Measurements from ENCODE around the gene KLHL30. TPM values are rescaled to one million over a fixed set of nuclear protein-coding genes. Genes with fewer than 3 reads are reported as not detected.

KLHL30 gene
- total and polyA plus RNA-seq, 4 experiments from 2014 or later, result not detected

DNA sequence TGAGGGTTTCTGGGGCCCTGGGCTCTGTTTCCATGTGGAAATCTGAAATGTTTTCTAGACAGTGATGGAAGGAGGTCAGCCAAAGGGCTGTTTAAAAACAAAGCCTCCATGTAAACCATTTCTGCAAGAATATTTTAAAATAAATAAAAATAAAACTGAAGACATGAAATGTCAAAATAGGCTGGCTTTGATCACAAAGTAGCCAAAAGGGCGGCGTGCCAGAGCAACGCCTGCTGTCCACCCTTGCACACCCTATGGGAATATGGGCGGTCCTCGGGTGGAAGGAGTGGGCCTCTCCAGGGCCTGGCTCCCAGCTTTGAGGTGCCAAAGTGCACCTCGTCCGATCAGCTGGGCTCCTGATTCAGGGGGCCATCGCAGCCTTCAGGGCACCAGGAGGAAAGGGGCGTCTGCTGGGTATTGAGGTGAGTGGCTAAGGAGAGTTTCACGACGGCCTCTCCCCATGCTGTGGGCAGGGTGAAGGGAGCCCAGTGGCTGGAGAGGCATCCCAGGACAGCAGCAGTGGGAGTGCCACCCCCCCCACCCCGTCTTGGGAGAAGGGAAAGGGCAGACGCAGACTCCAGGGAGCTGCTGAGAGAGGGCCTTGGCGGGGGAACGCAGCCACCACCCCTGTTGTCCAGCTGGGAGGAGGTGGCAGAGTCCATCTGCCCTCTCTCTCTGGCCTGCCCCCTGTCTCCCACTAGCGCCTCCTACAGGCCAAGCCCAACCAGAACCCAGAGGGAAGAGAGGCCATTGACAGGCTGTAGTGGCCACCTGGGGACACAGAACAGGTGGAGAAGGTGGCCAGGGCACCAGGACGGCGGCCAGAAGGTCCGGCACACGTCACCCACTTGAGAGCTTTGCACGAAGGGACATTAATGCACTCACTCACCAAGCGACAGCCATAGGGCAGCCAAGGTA, 14.6 kb downstream of the KLHL30 start:
- H3K27ac Mint-ChIP-seq, result no peak overlapping the region
- Histone ChIP-seq H3K36me3 (ENCODE audit: insufficient read depth, low read length) (no peaks in the 10 kb centered on the region), H3K27me3 (ENCODE audit: insufficient read depth, low read length) (no peaks in the 10 kb centered on the region), H3K9me3 (ENCODE audit: control insufficient read depth in 1 of 2, low read length in 2 of 2) (no peaks in the 10 kb centered on the region), H3K4me3 (ENCODE audit: low read length in 2 of 2) (no peak overlapping the region), H3K4me1 (ENCODE audit: insufficient read depth, low read length) (no peaks in the 10 kb centered on the region), H3K27ac (ENCODE audit: low read depth, low read length) (no peak overlapping the region)
- peaks cover 0 to 2% (median 0%) of the 10 kb centered on the region in 8 donors for H3K9me3 Mint-ChIP-seq
- no peaks in the 10 kb centered on the region for H3K36me3 Mint-ChIP-seq
- ChIA-PET CTCF (ENCODE audit: partially characterized antibody) (no interaction called here), POLR2A (ENCODE audit: partially characterized antibody) (no interaction called here)
- DNase-seq, result no peak
- intact Hi-C loops (cut with micrococcal nuclease), result no loop called here
- no peak overlapping the region for H3K4me3 Mint-ChIP-seq
- H3K27me3 Mint-ChIP-seq, result no peaks in the 10 kb centered on the region
- H3K4me1 Mint-ChIP-seq, result no peaks in the 10 kb centered on the region

DNA sequence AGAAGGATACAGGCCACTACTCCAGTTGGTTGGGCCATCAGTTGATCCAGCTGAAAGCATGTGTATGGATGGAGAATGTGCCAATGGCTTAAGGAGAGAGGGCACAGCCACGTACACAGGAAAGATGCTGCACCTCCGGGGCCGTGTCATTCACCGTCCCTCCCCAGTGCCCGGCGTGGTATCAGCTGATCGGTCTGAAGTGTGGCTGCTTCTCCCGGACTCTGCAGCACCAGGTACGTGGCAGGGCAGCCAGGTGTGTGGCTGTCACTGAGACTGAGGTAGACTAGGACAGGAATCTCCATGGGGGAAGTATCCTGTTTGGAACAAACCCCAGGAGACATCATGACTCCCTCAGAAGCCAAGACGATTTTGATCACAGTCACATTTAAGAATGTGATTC, 16.1 kb downstream of the KLHL30 start:
- intact Hi-C loops (cut with micrococcal nuclease), result no loop called here
- Mint-ChIP-seq H3K27me3 (peaks cover 3 to 4% of the 10 kb centered on the region in 2 donors), H3K27ac (no peak overlapping the region), H3K4me1 (peaks cover 4 to 5% (median 4%) of the 10 kb centered on the region in 4 donors), H3K9me3 (peaks cover 0 to 2% (median 0%) of the 10 kb centered on the region in 8 donors), H3K36me3 (no peaks in the 10 kb centered on the region), H3K4me3 (no peak overlapping the region)
- H3K4me1 ChIP-seq (ENCODE audit: insufficient read depth, low read length), result peaks cover 4% of the 10 kb centered on the region
- no peak overlapping the region for H3K27ac ChIP-seq (ENCODE audit: low read depth, low read length)
- no peak for DNase-seq
- no peak overlapping the region for H3K4me3 ChIP-seq (ENCODE audit: low read length in 2 of 2)
- ChIA-PET CTCF (ENCODE audit: partially characterized antibody) (interaction anchor here (1.4 kb wide), 1 partner anchor 133 kb away, joined by 3 read pairs; the partner anchor contains the start of gene PER2), POLR2A (ENCODE audit: partially characterized antibody) (no interaction called here)
- no peaks in the 10 kb centered on the region for H3K9me3 ChIP-seq (ENCODE audit: control insufficient read depth in 1 of 2, low read length in 2 of 2)
- peaks cover 4% of the 10 kb centered on the region for H3K27me3 ChIP-seq (ENCODE audit: insufficient read depth, low read length)
- no peaks in the 10 kb centered on the region for H3K36me3 ChIP-seq (ENCODE audit: insufficient read depth, low read length)

DNA sequence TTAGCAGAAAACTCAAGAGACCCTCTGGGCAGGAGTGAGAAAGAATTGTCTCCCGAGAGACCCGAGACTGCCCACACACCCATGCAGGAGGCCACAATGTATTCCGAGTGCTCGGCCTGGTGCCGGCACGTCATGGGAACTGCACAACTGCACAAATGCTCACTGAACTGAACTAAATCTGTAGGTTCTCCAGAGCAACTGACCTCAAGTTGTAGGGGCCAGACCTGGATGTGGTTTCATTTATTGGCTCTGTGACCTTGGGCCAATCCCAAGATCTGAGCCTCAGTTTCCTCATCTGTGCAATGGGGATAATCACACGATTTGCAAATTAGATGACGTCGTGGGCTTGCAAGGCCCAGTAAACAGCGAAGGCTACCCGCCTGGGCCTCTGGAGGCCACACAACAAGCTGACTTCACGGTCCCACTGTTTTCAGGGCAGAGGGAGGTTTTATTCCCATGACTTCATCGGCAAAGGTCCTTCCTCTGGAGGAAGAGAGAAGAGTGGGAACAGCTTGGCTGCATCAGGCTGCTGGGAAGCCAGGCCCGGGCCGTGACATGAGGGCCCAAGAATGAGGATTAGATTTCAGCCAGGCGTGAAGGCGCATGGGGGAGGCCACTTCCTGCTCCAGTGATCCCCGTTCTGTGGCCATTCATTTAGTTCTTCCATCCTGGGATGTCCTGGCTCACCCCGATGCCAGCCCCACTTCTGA, 16.7 kb downstream of the KLHL30 start:
- Histone ChIP-seq H3K9me3 (ENCODE audit: control insufficient read depth in 1 of 2, low read length in 2 of 2) (no peaks in the 10 kb centered on the region), H3K4me1 (ENCODE audit: insufficient read depth, low read length) (peaks cover 7% of the 10 kb centered on the region), H3K27ac (ENCODE audit: low read depth, low read length) (no peak overlapping the region), H3K36me3 (ENCODE audit: insufficient read depth, low read length) (no peaks in the 10 kb centered on the region), H3K27me3 (ENCODE audit: insufficient read depth, low read length) (peaks cover 10% of the 10 kb centered on the region), H3K4me3 (ENCODE audit: low read length in 2 of 2) (no peak overlapping the region)
- H3K4me3 Mint-ChIP-seq, result no peak overlapping the region
- peaks cover 7 to 8% of the 10 kb centered on the region in 2 donors for H3K27me3 Mint-ChIP-seq
- no peaks in the 10 kb centered on the region for H3K36me3 Mint-ChIP-seq
- H3K4me1 Mint-ChIP-seq, result peaks cover 4 to 11% (median 6%) of the 10 kb centered on the region in 4 donors
- intact Hi-C loops (cut with micrococcal nuclease), result no loop called here
- H3K27ac Mint-ChIP-seq, result no peak overlapping the region
- POLR2A ChIA-PET (ENCODE audit: partially characterized antibody), result no interaction called here
- no peak for DNase-seq
- H3K9me3 Mint-ChIP-seq, result peaks cover 0 to 2% (median 0%) of the 10 kb centered on the region in 8 donors
- CTCF ChIA-PET (ENCODE audit: partially characterized antibody), result interaction anchor here (1.4 kb wide), 1 partner anchor 133 kb away, joined by 3 read pairs; the partner anchor contains the start of gene PER2

DNA sequence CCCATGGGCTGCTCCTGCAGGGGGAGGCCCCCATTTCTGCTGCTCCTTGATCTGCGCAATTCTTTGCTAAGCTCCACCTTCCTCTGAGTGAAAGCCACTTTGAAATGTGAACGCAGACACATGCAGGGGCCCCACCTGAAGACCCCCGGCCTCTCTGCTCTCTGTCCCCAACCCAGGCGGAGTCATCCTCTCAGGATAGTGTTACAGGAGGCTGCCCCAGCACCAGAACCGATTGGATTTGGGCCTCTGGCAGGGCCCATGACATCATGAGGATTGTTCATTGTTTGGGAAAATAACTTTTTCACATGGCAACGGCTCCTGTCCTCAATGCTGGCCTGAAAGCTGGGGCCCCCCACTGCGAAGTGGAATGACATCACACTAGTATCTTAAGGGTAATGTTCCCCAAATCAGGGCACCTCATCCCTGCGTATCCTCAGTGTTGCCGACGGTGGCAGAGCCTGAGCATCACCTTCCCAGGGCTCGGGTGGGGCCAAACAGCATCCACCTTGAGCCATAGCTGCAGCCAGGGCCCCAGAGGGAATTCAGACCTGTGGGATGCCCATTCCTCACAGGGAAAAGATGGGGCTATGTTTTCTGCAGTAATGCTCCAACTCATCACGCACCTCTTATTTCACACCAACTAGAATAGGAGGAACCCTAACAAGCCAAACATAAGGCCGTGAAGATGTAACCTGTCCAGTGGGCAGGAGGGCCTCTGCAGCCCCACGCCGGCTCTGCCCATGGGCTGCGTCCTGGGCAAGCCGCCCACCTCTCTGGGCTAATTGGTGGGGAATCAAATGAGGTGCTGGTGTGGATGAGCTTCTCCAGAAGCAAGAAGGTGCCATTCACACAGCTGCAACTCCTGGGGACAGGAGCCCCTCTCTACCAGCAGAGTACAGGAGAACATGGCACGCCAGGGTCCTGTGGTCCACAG, 17.6 kb downstream of the KLHL30 start:
- peaks cover 4 to 11% (median 6%) of the 10 kb centered on the region in 4 donors for H3K4me1 Mint-ChIP-seq
- H3K9me3 ChIP-seq (ENCODE audit: control insufficient read depth in 1 of 2, low read length in 2 of 2), result no peaks in the 10 kb centered on the region
- no peak overlapping the region for H3K4me3 ChIP-seq (ENCODE audit: low read length in 2 of 2)
- peaks cover 0 to 2% (median 0%) of the 10 kb centered on the region in 8 donors for H3K9me3 Mint-ChIP-seq
- POLR2A ChIA-PET (ENCODE audit: partially characterized antibody), result no interaction called here
- intact Hi-C loops (cut with micrococcal nuclease), result no loop called here
- no peaks in the 10 kb centered on the region for H3K36me3 Mint-ChIP-seq
- H3K4me3 Mint-ChIP-seq, result no peak overlapping the region
- H3K27ac Mint-ChIP-seq, result no peak overlapping the region
- CTCF ChIA-PET (ENCODE audit: partially characterized antibody), result interaction anchor here (1.4 kb wide), 1 partner anchor 132 kb away, joined by 3 read pairs; the partner anchor contains the start of gene PER2
- H3K4me1 ChIP-seq (ENCODE audit: insufficient read depth, low read length), result peaks cover 7% of the 10 kb centered on the region
- H3K36me3 ChIP-seq (ENCODE audit: insufficient read depth, low read length), result no peaks in the 10 kb centered on the region
- DNase-seq, result no peak
- peaks cover 7 to 9% of the 10 kb centered on the region in 2 donors for H3K27me3 Mint-ChIP-seq
- H3K27me3 ChIP-seq (ENCODE audit: insufficient read depth, low read length), result peaks cover 13% of the 10 kb centered on the region
- H3K27ac ChIP-seq (ENCODE audit: low read depth, low read length), result no peak overlapping the region

- Mint-ChIP-seq H3K27ac (no peak overlapping the region), H3K9me3 (peaks cover 0 to 2% (median 0%) of the 10 kb centered on the region in 8 donors), H3K4me3 (peak overlapping the region in 2 of 8 donors; percentile 29 to 34), H3K36me3 (no peaks in the 10 kb centered on the region), H3K4me1 (peaks cover 4 to 11% (median 6%) of the 10 kb centered on the region in 4 donors), H3K27me3 (peaks cover 7 to 9% of the 10 kb centered on the region in 2 donors)
- no peak overlapping the region for H3K4me3 ChIP-seq (ENCODE audit: low read length in 2 of 2)
- ChIA-PET CTCF (ENCODE audit: partially characterized antibody) (no interaction called here), POLR2A (ENCODE audit: partially characterized antibody) (no interaction called here)
- no peak for DNase-seq
- intact Hi-C loops (cut with micrococcal nuclease), result no loop called here
- no peaks in the 10 kb centered on the region for H3K36me3 ChIP-seq (ENCODE audit: insufficient read depth, low read length)
- H3K9me3 ChIP-seq (ENCODE audit: control insufficient read depth in 1 of 2, low read length in 2 of 2), result no peaks in the 10 kb centered on the region
- peaks cover 7% of the 10 kb centered on the region for H3K4me1 ChIP-seq (ENCODE audit: insufficient read depth, low read length)
- H3K27me3 ChIP-seq (ENCODE audit: insufficient read depth, low read length), result peaks cover 13% of the 10 kb centered on the region
- H3K27ac ChIP-seq (ENCODE audit: low read depth, low read length), result no peak overlapping the region
Measured at GRCh38 chr2:238157506-238158017, 19.1 kb downstream of the KLHL30 start.

- no peak for DNase-seq
- Histone ChIP-seq H3K9me3 (ENCODE audit: control insufficient read depth in 1 of 2, low read length in 2 of 2) (no peaks in the 10 kb centered on the region), H3K27ac (ENCODE audit: low read depth, low read length) (no peak overlapping the region), H3K27me3 (ENCODE audit: insufficient read depth, low read length) (peaks cover 13% of the 10 kb centered on the region), H3K4me3 (ENCODE audit: low read length in 2 of 2) (no peak overlapping the region), H3K4me1 (ENCODE audit: insufficient read depth, low read length) (peaks cover 7% of the 10 kb centered on the region), H3K36me3 (ENCODE audit: insufficient read depth, low read length) (no peaks in the 10 kb centered on the region)
- Mint-ChIP-seq H3K27me3 (peaks cover 7 to 9% of the 10 kb centered on the region in 2 donors), H3K9me3 (peaks cover 0 to 2% (median 0%) of the 10 kb centered on the region in 8 donors), H3K4me1 (peaks cover 4 to 11% (median 6%) of the 10 kb centered on the region in 4 donors), H3K36me3 (no peaks in the 10 kb centered on the region), H3K4me3 (peak overlapping the region in 2 of 8 donors; percentile 10 to 29), H3K27ac (no peak overlapping the region)
- CTCF ChIA-PET (ENCODE audit: partially characterized antibody), result no interaction called here
- intact Hi-C loops (cut with micrococcal nuclease), result no loop called here
- POLR2A ChIA-PET (ENCODE audit: partially characterized antibody), result no interaction called here
Measured at GRCh38 chr2:238158018-238158508, 19.6 kb downstream of the KLHL30 start.
